CD4-positive, alpha-beta T cell treated with Interleukin-4 for 1 hour (primary cell): Measurements from ENCODE around the gene HYPK.

Source experiments
- DNase-seq, 2 donors: peaks; one replicate each; pipeline ENCODE4 v3.0.0-alpha.2; 2020 to 2022

The HYPK gene, protein sequence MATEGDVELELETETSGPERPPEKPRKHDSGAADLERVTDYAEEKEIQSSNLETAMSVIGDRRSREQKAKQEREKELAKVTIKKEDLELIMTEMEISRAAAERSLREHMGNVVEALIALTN

DNA sequence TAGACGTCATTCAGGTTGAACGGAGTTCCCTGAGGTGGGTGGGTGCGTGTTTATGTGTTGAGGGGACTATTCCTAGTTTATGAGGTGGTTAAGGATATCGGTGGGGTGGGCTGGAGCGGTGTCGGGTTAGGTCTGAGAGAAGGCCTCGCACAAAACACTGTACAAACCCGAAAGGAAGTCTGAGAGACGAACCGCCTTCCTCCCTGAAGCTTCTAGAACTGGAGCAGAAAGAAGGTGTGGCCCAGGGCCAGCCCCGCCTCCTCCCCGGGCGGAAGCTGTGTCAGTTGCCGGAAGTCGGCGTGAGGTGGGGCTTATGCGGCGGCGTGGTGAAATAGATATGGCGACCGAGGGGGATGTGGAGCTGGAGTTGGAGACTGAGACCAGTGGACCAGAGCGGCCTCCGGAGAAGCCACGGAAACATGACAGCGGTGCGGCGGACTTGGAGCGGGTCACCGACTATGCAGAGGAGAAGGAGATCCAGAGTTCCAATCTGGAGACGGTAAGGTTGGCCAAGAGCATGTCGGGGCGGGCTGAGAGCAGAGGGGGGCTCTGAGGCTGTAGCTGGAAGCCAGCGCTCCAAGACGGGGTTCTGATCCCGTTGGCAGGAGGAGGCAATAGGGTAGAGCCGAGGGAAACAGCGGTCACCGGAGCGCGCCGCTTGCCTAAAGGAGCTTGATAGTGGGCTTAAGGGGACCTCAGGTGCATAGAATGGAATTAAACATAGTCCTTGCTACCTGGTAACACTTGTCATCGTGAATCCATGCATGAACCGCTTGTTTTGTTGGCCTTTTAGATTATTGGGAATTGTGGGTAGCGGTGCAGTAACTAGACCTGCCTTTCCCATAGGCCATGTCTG, at the start of gene HYPK:
TSS of gene HYPK (plus strand) at position 314 of the 856 bp plus-strand sequence. CDS start at position 338, 24 bp downstream.
- DNase-seq = peak; percentile 95

DNA sequence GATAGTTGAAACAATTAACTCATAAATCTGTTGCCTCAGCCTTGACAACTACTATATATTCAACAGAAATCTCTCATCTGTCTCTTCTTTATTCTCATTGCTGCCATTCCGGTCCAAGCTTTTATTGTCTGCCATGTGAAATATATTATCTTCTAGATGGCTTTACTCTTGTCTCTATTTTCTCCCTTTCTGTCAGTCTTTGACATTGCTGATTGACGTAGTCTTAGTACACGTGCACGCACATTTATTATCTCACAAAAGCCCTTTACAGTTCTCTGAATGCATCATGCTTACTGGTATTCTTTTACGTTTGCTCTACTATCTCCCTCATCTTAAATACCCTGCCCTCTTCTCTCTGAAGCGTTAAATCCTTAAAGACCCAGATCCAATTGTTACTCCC, 48.5 kb upstream of the HYPK start:
- DNase-seq = no peak

DNA sequence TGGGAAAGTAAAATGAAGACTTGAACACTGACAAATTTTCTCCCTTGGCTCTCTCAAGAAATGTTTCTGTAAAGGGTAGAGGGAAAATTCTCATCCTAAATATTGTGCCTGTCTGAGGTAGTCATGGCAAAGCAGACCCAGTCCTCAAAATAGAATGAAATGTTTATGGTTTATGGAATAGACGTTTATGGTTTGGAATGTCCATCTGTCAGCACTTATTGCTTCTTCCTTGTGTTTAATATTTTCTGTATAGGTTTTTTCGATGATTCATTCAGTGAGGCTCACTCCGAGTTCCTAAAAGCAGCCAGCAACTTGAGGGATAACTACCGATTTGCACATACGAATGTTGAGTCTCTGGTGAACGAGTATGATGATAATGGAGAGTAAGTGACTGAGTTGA, 37.6 kb upstream of the HYPK start:
- DNase-seq = no peak

DNA sequence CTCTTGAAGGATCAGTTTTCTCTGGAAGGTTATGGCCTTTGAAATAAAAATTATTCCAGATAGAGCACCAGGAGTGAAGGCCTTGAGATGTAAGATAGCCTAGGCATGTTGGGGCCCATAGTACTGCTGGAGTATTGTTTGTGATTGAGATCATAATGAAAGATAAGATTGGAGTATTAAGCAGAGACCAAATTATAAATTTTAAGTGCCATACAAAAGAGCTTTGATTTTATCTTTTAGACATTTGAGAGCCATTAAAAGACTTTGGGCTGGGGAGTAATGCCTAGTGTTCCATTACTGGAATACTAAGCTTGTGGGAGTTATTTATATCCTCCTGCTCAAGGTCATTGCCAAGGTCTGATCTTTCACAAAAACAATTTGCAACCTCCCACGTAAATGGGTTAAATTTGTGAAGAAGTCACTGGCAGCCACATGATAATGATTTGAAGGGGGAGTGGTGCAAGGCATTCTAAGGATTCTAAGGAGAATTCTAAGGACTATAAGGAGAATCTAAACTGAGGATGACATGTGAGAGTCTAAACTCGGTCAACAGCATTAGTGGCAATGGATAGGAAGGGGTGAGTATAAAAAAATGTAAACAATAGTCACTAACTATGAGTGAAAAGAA, 36.5 kb upstream of the HYPK start:
- DNase-seq = no peak

DNA sequence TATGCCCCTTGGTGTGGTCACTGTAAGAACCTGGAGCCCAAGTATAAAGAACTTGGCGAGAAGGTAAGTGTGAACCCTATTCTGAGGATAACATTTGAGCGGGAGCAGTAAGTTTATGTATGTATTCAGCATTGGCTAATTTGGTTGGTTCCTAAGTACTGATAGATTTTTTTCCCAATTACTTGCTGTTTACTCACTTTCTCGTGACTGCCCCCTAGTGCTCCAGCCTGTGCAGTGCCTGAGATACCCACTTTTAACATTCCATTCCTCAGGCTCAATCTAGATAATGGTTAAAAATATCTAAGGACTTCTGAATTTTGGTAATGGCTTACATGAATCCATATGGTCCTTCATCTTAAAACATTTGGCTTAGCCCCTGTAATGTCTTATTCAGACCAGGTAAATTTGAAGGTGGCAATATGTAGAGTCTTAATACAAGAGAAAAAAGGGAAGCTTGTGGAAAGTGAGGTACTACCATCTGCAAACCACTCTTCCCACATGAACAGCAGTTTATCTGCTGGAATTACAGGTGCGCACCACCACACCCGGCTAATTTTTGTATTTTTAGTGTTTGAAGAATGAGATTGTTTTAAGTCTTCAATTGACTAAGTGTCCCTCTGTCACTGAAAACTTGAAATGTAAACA, 30.7 kb upstream of the HYPK start:
- peak; percentile 66 to 71 for DNase-seq

DNA sequence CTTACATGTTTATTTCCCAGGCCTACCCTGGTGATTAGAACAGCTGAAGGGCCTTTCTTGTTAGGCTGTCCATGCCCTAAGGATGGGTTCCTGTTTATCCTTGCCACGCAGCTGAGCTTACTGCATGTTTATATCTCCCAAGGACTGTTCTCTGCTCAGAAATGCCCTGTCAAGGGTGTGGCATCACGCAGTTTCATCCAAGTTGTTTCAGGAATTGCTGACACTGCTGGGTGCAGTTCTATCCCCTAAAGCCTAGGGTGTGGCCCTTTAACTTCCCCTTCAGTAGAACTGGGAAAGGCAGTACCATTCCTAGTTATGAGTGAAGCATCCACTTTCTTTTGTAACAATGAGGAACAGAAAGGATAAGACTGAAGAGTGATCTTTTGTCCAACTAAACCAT, 28.6 kb upstream of the HYPK start:
- no peak for DNase-seq

DNA sequence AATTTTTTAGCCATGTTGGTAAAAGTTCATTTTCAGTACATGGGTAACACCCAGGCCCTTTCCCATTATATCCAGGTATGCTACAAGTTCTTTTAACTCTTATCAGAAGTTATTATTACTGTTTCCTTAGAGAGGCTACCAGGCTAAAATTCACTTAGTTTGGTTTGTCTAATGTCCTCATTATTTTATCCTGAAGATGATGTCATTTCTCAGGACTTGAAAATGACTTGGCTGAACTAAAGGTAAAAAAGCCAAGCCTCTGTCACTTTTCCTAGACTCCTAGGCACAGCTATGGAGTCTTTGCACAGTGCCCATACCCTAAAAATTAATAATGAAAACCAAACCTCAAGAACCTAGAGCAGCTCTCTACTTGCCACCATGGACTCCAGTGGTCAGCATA, 27.8 kb upstream of the HYPK start:
- no peak for DNase-seq

DNA sequence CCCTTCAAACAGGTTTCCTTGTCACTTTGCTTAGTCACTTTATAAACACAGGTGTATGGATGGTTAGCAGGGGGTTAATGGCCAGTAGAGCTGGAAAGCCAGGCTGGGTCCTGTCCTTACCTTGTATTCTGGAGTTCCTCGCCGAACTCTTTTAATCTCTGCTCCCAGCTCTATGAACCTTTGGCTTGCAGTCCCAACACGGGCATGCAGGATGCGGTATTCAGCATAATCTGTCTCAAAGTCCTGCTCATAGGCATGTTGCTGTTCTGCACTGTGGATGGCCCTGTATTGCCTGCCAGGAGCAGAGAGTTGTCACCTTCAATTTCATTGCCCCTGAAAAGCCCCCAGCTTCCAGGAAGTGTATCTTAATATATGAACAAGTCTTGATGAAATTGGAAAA, 26.3 kb upstream of the HYPK start:
- DNase-seq = no peak

DNA sequence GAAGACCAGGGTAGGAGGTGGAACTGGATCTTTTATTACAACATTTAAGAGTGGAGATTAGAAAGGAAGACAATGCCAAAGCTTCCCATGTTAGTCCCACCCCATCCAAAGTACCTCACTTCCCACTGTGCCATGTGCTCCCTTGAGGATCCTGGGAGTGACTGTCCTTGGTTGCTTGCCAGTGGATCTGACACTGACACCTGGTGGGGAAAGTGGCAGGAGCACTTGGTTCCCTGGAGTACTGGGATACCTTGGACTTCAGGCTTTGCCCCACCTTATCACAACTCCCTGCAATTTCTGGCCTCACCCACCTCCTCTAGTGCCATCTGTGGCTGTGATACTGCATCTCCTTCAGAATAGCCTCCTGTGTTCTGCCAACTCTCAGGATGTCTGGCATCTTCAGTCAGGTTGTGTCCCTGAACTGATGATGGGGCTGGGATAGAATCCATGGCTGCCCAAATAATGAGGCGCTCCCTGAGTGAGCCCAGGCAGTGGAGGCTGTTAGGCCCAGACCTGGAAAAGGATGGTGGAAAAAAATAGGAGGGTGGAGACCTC, 24.9 kb upstream of the HYPK start:
- DNase-seq = no peak

DNA sequence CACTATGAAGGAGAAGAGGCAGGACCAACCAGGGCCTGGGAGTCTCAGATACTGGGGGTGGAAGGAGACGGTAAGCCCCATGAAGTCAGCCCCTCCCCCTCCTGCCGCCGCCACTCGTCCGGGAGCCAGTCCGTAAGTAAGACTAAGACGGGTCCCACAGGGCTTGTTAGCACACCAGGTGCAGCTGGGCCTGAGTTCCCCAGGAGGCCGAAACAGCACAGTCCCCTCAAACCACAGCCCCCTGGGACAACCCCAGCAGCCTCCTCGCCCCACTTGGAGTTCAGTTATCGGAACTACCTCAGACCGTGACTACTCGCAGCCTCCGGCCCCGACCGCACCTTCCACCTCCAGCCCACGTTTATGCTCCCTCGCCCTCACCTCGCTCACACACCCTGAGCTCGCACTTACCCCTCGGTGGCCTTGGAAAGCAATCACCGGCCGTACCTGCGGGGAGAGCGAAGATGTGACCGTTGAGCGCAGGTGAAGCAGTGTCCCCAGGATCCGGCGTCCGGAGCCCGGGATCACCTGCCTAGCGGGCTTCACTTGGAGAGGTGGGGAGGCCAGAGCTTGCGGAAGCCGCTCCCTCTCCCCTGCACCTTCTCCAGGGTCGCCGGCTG, 24.2 kb upstream of the HYPK start:
- peak in 1 of 2 donors; percentile 84 for DNase-seq

DNA sequence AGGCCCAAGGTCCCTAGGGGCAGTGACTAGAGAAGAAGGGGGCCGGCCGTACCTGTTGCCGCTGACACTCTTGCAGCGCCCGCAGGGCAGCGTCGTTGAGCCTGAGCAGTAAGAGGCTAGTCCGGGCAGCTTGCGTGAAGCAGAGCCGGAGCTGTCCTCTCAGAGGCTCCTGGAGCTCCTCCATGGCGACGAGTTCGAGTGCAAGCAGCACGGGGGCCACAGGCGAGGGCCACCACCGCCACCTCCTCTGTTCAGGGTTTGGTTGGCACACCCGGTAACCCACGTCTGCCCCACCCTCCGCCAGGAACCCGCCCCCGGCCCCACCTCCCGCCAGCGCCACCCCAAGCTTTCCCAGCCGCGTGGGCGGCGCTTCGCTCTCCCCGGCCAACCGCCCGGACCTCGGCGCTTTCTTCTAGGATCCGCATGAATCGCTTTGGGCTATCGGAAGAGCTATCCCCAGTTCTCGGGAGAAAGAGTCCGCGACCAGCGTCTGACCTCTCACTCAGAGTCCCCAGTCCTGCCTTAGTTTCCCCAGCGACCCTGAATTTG, 23.6 kb upstream of the HYPK start, which contains the start of gene ELL3:
TSS of gene ELL3 (minus strand) at position 249 of the 549 bp plus-strand sequence. CDS start at position 184, 65 bp downstream.
- DNase-seq = peak; percentile 77 to 82

DNA sequence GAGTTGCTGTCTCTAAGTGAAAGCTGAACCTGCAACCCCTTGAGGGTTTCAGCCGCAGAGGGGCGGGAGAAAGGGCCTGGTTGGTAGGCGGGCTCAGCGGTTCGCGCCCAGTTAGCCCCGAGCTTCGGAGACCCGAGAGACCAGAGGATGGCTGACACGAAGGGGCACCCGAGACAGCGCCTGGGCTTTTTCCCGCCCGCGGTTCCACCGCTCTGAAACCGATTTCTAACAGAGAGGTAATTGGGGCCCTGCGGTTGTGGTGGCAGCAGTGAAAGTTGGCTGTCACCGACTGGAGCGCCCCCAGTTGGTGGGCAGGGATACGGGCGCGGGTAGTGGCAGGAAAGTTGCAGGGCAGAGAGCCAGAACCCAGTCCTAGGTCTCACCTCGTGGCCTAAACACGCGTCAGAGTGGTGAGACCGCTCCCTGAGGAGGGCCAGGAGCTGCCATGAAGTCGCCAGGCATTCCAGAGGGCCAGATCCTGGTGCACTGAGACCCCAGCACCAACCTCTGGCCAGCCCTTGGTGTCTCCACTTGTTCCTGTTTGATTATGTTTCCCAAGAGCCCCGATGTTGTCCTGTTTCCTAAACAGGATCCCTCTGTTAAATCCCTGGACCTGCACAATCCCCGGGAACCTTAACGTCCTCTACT, 23.0 kb upstream of the HYPK start:
- peak; percentile 83 to 87 for DNase-seq

DNA sequence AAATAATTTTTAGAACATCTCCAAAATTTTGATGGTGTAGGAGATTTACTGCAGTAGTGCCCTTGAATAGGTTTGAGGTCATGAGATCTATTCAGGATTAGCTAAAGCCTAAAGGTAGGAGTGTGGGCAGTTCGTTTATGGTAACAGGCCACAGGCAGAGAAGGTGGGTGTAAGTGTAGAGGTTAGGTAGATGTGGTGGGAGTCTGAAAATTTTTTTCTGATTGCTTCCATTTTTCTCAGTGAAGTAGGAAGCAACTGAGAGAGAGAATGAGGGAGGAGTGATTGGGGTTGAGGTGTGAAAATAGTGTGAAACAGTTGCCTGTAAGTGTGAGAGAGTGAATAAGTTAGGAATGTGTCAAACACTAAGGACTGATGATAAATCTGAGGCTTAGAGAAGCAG, 21.4 kb upstream of the HYPK start:
- DNase-seq = no peak

DNA sequence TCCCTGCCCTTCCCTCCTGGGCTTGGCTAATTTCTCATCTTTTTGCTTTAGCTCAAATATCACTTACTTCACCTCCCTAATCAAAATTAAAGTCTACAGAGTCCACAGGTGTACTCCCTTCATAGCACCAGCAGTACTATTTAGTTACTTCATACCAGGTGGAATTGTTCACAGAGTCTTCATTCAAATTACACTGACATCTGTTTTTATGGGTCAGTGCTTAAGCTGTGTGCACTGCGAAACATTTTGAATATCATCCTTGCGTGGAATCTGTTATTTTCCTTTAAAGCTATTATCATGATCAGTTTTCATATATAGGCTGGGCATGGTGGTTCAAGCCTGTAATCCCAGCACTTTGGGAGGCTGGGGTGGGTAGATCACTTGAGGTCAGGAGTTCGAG, 11.0 kb upstream of the HYPK start:
- DNase-seq = no peak

DNA sequence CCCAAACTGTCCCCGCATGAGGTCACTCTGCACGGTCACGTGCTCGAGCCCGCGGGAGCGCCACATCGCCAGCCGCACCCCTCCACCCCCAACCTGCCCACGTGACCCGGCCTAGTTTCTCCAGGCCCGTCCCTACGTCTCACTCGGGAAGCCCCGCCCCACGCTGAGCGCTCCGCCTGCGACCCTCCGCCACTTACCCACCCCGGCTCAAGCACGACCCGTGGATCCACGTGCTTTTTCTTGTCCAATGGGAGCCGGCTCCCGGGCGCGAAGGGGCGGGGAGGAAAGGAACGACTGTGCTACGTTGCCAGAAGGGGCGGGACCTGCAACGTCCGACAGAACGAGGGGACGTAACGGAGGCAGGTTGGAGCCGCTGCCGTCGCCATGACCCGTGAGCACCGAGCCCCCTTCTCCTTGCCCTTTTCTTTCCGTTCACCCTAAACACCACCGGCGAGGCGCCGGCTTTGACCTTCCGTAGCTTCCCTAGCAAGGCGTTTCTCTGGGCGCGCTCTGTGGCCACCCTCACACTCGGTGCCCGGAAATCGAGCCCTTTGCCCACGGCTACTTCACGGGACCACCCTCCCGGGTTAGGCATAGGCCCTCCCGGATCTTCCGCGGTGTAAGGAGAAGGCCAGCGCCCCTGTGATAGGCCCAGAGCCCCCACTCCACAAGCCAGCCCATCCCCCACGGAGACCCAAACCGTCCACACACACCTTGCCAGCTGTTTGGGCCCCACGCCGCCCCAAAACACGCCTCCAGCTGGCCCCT, 8.2 kb upstream of the HYPK start, which contains the start of gene SERF2:
TSS of gene SERF2 (plus strand) at position 328 of the 768 bp plus-strand sequence. CDS start at position 385, 57 bp downstream.
- peak; percentile 100 for DNase-seq

DNA sequence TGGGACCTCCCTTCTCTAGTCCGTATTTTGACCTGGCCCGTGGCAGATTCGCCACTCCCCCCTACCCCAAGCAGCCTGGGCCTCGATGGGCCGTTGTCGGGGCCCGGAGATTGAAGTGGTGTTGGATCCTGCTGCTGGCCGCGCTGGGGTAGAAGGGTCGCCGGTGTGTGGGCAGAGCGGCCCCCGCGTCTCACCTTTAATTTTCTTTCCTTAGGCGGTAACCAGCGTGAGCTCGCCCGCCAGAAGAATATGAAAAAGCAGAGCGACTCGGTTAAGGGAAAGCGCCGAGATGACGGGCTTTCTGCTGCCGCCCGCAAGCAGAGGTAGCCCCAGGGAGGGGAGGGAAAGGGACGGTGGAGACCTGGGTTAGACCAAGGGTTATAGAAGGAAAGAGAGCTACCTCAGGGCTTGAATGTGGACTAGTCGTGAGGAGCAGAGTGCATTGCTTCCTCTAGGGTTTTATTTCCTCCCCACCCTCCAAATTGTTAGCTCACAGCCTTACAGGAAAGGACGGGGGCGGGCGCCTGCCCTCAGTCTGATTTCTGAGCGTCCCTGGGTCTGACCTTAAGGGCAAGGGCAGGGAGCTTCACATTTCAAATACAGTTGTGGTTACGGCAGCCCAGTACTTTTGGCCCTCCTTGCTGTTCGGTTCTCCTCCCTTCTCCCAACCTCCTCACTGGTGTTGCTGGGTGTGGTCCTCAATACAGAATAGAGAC, 7.5 kb upstream of the HYPK start:
- DNase-seq = peak; percentile 47 to 55

DNA sequence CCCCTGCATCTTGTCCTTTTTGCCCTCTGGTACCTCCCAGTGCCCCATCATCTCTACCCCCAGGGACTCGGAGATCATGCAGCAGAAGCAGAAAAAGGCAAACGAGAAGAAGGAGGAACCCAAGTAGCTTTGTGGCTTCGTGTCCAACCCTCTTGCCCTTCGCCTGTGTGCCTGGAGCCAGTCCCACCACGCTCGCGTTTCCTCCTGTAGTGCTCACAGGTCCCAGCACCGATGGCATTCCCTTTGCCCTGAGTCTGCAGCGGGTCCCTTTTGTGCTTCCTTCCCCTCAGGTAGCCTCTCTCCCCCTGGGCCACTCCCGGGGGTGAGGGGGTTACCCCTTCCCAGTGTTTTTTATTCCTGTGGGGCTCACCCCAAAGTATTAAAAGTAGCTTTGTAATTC, 6.8 kb upstream of the HYPK start:
- no peak for DNase-seq

DNA sequence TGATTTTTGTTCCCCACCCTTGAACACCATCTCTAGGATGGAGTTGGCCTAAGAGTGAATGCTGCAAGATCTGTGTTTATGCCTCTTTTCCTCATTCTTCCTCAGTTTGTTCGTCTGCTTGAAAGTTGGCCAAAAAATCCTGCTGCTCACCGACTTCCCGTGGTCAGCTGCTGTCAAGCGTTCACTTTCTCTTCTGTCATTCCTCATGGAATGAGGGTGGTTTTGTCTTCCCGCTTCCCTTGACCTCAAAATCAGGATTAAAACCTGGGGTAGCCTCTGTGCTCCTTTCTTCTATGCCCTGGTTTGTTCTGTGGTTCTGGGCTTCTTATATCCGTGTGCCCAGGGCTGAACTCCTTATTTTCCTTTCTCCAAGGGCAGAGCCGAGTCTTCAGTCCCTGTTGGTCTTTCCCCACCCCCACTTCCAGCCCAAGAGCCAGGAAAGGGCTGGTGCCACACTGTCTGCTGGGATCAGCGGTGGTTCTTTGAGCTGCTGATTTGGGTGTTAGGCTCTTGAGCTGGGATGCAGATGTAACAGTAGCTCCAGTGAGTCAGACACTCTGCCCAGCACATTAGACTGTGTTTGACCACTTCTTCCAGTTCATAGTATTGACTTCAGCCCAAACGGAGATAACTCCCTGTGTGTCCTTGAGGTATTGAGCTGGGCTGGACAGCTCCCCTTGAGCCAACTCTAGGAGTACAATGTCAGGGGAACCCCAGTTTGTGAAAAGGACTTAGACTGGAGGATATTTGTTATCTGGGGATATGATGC, 5.9 kb upstream of the HYPK start:
- no peak for DNase-seq

DNA sequence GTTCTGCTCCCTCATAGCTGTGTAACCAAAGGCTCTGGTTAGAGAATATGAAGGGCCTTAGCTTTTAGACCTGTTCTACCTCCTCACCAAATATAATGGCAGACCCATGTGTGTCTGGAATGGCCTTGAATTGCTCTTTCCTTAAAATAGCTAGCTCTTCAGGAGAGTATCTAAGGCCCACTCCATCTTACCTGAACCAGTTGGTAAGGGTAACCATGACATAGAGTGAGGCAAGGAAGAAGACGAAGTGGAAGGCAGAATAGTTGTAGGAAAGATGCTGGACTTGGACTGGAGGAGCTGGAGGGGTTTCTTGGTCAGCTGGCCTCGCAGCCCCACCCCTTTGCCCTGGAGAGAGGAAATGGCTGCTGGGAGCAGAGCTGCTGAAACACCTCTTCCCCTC, 5.2 kb upstream of the HYPK start:
- DNase-seq = no peak
